ENCODE results near the gene ADAMTSL5. TPM values are rescaled to one million over a fixed set of nuclear protein-coding genes. Genes with fewer than 3 reads are reported as not detected.

The ADAMTSL5 gene
- total and polyA plus RNA-seq, 2 of the 13 experiments (the other 11 are each of a cell fraction or from before 2014, with no cell fraction given), result 0.60 to 2.7 TPM

DNA sequence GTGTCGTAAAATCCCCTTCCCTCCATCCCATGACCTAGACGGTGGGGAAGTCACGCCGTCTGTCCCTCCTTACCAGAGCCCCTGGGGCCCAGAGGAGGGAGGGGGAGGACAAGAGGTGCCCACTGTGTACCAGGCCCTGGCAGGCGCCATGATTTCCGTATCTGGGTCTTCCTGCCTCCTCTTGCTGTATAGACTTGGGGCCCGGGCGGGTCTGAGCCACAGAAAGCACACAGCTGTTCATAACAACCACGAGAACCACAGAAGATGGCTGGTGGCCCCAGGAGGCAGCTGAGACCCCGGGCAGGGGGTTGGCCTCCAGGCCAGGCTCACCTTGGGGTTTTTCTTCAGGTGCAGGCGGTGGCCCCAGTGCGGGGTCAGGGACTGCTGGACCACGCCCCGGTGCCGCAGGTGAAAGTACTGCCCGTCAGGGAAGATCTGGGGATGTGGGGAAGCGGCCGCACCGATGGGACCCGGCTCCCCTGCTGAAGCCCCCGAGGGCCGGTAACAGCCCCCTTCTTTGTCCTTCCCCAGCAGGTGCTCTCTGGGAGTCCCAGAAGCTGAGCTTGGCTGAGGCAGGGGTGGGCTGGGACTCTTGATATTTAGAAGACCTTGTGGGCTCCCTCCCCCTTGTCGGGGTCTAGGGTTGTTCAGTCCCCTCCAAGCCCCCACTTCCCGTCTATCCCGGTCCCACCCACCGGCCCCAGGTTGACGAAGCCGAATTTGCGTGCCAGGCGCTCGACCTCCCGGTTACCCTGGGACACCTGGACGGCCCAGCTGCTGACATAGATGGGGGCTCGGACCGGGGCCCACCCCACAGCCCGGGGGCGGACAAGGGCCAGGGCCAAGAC, 23.1 kb downstream of the ADAMTSL5 start (continued):
- TF ChIP-seq HNF1B (CRISPR knock-in tag; IDR thresholded peaks at IDR 0.05) (peak; percentile 59), ZMAT3 (CRISPR knock-in tag; conservative IDR thresholded peaks at IDR 0.05) (0 out of 2 replicates have a peak, but pooled peaks have one; percentile 82), ZNF547 (CRISPR knock-in tag; IDR thresholded peaks at IDR 0.05) (peak; percentile 55; the same call in 1 of the 2 replicates), ZNF225 (CRISPR knock-in tag; IDR thresholded peaks at IDR 0.05) (no peak), GLI4 (CRISPR knock-in tag; IDR thresholded peaks at IDR 0.05; ENCODE audit: borderline replicate concordance) (0 out of 2 replicates have a peak, but pooled peaks have one; percentile 27), POLR2A (IDR thresholded peaks at IDR 0.05; ENCODE audit: insufficient read depth in 1 of 2, low read depth in 2 of 2, low read length in 2 of 2) (peak in 1 of 2 experiments; percentile 57; a peak in 1 of 4 replicates), ZNF318 (CRISPR knock-in tag; IDR thresholded peaks at IDR 0.05) (no peak), ZC3H13 (CRISPR knock-in tag; IDR thresholded peaks at IDR 0.05) (no peak), ZNF383 (CRISPR knock-in tag; IDR thresholded peaks at IDR 0.05; ENCODE audit: borderline replicate concordance) (no peak)
- TF ChIP-seq, protein P1, sequence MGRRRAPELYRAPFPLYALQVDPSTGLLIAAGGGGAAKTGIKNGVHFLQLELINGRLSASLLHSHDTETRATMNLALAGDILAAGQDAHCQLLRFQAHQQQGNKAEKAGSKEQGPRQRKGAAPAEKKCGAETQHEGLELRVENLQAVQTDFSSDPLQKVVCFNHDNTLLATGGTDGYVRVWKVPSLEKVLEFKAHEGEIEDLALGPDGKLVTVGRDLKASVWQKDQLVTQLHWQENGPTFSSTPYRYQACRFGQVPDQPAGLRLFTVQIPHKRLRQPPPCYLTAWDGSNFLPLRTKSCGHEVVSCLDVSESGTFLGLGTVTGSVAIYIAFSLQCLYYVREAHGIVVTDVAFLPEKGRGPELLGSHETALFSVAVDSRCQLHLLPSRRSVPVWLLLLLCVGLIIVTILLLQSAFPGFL (CRISPR knock-in tag; IDR thresholded peaks at IDR 0.05), result no peak
- TF ChIP-seq, protein P2, sequence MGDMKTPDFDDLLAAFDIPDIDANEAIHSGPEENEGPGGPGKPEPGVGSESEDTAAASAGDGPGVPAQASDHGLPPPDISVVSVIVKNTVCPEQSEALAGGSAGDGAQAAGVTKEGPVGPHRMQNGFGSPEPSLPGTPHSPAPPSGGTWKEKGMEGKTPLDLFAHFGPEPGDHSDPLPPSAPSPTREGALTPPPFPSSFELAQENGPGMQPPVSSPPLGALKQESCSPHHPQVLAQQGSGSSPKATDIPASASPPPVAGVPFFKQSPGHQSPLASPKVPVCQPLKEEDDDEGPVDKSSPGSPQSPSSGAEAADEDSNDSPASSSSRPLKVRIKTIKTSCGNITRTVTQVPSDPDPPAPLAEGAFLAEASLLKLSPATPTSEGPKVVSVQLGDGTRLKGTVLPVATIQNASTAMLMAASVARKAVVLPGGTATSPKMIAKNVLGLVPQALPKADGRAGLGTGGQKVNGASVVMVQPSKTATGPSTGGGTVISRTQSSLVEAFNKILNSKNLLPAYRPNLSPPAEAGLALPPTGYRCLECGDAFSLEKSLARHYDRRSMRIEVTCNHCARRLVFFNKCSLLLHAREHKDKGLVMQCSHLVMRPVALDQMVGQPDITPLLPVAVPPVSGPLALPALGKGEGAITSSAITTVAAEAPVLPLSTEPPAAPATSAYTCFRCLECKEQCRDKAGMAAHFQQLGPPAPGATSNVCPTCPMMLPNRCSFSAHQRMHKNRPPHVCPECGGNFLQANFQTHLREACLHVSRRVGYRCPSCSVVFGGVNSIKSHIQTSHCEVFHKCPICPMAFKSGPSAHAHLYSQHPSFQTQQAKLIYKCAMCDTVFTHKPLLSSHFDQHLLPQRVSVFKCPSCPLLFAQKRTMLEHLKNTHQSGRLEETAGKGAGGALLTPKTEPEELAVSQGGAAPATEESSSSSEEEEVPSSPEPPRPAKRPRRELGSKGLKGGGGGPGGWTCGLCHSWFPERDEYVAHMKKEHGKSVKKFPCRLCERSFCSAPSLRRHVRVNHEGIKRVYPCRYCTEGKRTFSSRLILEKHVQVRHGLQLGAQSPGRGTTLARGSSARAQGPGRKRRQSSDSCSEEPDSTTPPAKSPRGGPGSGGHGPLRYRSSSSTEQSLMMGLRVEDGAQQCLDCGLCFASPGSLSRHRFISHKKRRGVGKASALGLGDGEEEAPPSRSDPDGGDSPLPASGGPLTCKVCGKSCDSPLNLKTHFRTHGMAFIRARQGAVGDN (CRISPR knock-in tag; IDR thresholded peaks at IDR 0.05), result peak; percentile 69; the same call in 1 of the 2 replicates

All from HepG2 (cell line).